ENCODE measurements around the gene PPP1R11.

GRCh38 chr6:30047220-30047619 is 19.8 kb upstream of the PPP1R11 start:
- TF ChIP-seq POLR2A (IDR thresholded peaks at IDR 0.05) (no peak), CTCF (IDR thresholded peaks at IDR 0.05) (no peak)
